Activated naive CD4-positive, alpha-beta T cell treated with Interleukin-2 at 50 U/mL for 16 hours (primary cell): Measurements from ENCODE around the gene LAMA1.

Experiments
- DNase-seq: peaks from one replicate; pipeline ENCODE4 v3.0.0-alpha.2; 2020

The LAMA1 gene

DNA sequence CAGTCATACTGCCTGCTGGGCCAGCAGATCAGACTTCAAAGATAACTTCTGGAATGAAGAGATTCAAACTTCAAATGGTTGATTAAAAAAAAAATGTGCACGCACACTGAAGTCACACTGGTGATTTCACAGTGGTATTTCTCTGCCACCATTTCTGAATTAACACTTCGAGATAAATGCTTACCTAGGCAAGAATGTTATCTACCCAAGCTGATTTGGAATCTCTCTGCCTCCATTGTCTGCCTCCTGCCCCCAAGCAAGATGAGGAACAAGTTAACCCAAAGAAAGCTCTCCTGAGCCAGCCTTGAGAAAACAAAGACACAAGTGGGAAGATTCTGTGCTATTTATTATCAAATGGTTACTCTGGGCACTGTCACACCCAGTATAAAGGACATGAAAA lies 6.5 kb downstream of the LAMA1 start:
- no peak for DNase-seq

DNA sequence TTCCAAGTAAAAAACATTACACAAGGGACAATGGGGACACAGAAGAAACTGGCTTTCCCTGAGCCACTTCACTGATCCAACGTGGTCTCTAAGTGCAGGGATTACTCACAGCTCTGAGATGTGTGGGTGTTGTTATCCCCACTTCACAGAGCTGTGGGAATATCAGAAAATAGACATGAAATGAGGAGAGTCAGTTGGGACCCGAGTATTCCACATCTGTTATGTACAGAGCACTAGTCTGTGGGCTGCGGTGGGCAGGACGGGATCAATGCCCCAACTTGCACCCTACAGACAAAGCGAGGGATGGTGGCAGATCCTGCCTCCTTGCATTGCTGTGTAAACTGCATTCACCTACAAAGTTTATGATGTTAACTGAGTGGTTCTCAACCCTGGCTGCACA lies 11.7 kb downstream of the LAMA1 start:
- no peak for DNase-seq

DNA sequence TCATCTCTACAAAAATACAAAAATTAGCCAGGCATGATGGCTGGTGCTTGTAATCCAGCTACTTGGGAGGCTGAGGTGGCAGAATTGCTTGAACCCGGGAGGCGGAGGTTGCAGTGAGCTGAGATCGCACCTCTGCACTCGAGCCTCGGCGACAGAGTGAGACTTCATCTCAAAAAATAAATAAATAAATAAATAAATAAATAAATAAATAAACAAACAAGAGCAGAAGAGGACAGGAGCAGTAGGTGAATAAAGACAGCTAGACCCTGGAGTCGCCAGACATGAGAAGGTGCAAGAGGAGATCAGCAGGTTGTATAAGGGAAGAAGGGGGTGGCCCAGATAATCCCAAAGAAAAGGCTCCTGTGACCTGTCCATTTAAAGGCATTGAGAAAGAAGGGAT lies 12.3 kb downstream of the LAMA1 start:
- no peak for DNase-seq

DNA sequence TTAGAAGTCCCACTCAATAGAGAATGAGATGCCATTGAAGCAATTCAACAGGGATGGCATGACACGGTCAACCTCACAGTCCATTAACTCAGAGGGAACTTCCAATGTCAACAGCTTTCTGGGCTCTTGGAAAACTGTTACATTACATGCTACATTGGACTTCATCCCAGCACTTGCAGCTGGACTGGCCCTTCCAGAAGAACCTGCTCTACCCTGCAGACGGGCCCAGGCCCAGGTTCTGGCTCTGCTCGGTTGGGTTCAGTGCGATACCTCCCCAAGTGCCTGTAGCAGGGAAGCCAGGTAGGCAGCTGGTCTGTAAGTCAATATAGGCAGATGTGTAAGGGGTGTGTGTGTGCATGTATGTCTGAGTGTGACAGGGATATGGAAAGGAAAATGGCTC lies 12.9 kb downstream of the LAMA1 start:
- DNase-seq, result no peak

DNA sequence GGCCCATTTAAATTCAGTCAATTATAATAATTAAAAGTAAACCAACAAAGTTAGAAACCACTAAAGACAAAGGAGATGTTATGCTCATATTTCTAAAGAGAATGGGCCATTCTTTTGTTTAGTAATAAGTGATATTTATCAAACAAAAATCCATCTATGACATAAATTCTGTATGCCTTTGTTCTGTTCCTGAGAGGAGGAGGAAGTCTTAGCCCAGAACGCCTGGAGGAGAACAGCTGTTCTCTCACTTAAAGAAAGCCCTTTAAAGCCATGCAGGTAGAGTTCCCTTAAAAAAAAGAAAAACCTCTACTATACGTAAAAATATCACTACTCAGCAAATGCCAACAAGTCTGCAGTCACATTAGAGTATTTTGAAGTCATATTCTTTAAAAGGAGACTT lies 15.5 kb downstream of the LAMA1 start:
- no peak for DNase-seq

DNA sequence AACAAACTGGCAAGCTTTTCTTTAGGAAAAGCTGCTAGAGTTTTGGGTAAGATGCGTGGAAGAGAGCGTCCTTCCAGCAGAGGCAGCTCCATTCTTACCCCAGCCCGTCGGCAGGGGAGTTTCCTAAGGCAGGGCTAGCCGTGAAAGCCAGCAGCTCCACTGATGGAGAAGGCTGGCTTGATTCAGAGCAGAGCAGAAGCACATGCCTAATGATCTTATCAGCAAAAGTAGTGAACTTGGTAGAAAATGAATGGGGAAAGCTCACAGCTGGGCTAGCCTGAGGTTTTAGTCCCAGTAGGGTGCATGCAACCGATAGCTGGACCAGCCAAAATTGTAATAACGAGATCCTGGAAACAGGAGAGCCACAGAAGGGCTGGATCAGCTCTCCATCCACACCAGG lies 20.8 kb downstream of the LAMA1 start:
- no peak for DNase-seq

DNA sequence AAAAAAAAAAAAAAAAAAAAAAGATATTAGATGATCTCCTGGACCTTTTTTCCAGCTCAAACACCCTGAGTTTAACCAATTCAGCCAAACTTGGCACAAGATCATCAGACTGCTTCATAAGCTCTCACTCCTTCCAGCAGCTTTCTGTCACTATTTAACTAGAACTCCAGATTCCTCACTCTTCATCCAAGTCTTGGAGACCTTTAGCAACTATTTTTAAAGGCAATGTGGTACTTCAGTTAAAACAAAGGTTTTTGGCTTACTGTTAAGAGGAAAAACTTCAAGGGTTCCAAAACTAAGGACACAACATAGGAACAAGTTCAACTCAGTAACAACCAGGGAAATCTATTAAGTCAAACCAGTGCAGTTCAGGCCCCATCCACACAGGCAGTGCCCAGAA lies 23.2 kb downstream of the LAMA1 start:
- DNase-seq, result no peak

DNA sequence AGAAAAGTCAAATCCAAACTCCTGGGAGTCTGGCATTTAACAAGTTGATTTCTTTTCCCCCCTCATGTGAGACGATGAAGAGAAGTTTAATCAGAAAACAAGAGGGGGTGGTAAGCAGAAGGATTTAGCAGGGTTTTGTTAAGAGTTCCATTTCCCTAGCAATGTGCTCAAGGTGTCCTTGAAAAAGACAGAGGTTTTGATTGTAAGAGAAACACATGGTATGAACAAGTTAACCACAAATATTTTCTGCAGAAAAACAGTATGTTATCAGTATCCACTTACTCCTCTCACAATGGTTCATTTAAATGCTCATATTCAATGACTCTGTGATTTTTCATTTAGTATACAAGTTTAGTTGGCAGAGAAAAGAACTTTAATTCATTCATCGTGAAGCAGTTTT lies 26.8 kb downstream of the LAMA1 start:
- DNase-seq, result no peak

DNA sequence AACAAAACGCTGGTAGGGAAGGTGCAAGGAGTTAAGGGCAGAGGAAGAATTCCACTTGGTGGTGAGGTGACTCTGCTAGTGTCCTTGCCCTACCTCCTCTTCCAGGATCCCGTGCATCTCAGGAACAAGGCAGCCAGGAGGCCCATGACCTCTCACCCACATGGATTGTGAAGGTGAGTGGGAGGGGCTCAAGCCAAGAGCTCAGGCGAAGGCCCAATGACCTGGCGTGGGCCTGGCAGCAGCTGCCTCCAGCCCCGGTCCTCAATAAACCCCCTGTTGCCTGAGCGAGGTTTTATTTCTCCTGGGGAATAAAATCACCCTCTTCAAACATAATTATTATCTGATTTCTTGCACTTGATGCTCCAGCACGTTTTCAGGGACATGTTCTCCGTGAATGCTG lies 28.2 kb downstream of the LAMA1 start:
- DNase-seq, result no peak

DNA sequence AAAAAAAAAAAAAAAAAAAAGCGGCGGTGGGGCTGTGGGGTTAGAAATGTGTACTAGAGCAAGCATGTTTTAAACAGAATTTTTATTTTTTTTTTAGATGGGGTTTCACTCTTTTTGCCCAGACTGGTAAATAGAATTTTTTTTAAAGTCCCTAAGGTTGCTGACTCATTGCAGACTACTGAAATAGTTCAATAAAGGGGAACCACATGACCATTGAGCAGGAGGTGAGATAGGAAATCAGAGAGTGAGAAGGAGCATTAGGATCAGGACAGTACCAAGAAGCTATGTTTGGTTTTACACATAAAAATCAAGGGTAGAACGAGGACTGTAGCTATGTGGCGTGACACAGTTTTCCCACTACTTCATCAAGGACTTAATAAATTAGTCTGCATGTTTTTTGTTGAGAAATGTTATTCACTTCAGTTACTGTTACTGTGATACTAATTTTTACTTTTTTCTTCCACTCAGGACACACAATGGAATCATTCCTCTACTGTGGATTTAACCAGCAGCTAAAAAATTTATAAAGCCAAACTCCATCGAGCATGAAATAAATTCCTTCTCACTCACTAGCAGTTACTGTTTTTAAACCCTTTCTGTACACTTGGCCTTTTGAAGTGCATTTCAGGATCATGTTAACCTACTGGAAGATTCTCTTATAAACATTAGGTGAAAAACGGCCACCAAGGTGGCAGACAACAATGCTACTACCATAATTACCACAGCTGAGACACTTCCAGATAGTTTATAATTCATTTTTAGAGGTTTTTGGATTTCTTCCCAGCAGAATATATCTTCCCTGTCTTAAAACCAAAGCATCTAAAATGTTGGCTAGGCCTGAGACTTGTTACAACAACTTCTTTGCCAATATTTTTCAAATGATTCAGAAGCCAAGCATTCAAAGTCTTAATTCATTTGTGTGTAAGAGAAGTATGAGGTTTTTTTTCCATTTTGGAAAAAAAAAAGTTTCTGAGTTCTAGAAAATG lies 33.2 kb downstream of the LAMA1 start:
- no peak for DNase-seq

DNA sequence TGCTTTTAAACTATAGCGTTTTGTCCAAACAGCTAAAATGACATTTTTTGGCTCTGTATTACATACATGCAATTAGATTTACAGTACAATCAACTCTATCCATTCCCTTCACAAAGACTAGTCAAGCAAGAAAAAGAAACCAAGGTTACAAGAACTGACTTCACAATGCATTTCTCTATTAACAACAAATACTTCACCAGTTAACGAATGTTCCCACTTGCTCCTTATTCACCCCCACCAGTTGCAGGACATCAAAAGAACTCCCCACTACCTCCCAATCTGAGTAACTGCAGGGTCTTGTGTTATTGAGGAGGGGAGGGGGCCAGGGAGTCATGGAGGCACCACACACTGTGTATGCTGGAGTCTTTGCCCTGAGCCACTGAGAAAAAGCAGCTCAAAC lies 34.9 kb downstream of the LAMA1 start:
- DNase-seq, result no peak

DNA sequence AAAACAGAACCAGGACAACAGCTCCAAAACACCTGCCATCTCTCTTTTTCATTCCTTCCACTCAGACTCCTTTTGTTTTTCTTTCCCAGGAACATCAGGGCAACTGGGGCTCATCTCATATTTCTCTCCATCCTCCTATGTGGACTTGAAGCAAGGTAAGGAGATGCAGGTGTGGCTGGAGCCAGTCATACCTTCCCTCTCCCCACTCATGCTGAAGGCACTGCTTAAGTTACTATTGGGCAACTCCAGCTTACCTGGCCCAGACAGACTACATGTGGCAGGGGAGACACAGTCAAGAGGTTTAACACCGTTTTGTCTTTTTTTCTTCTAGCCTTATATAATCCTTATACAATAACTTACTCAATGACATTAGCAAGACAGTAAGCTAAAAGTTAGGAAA lies 38.4 kb downstream of the LAMA1 start:
- no peak for DNase-seq

DNA sequence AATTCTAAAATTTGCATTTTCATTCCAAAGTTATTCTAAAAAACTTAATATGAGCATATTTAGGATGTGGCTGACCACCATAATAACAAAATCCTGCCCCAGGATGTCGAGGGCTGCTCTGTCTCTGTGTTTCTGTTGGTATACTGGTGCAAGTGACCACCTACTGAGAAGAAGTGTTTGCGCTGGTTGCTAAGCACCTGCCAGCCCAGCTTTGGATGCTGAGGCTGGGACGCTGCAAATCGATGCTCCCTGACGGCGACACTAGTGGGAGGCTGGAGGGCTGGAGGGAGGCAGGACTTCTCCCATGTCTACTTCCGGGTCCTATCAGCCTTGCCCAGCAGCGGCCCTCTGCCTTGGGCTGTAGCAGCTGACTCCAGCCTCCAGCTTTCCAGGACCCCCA lies 45.0 kb downstream of the LAMA1 start:
- no peak for DNase-seq

DNA sequence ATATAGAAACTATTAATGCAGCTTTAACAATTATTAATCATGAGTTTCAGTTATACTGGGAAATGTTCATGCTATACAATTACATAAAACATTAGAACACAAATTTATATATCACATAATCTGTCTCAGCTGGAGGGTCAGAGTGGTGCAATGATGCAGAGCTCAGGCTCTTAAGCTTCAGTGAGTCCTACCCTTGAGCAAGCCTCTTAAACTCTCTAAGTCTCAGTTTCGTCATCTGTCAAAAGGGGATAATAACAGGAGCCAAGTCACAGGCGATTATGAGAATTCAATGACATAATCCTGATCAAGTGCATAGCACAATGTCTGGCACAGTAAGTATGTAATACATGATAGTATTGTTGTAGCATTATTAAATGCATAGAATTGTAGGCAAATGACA lies 46.0 kb downstream of the LAMA1 start:
- DNase-seq, result no peak

DNA sequence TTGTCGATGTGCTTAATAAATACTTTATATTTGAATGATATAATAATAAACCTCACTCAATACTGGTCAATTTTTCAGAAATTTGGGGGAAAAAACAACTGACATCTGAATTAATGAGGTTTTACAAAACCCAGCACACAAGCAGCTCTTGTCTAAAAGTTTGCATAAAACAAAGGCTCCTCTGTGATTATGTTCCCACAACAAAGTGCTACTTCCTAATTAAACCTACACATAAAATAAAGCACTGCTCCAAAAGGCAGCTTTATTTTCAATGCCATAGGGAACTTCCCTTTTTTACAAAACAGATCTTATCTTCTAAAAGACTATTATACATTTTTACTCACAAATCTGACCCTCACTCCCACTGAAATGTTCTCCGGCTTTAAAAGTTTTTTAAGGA lies 47.1 kb downstream of the LAMA1 start:
- DNase-seq, result no peak

DNA sequence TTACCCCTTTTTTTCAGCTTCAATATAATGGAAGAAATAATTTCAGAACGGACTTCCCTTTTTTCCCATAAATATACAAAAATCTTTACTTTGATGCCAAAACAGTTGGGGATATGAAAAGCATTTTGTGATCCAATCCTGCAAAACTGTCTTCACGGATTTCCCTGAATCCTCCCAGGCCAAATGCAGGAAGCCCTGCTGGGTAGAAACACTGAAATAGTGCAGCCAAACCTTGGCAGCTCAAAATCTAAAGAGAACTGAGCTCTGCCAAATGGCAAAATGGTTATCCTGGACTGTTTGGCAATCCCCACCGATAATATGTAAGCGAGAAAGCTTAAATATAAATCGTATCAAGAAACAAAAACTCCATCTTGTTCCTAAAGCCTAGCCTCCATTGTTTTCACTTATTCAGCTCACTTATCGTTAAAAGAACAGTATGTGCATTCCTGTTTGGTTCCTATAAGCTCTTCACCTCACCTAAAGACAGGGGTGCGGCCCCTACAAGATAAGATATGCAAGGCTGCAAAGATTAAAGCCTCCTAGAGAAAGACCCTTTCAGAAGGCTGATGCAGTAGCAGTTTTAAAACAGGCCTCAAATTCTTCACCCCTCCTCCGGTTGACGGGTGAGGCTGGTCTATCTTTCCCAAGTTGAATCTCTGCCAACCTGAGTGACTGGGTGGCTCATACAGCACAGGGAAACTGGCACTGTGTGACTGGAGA lies 48.6 kb downstream of the LAMA1 start:
- no peak for DNase-seq

DNA sequence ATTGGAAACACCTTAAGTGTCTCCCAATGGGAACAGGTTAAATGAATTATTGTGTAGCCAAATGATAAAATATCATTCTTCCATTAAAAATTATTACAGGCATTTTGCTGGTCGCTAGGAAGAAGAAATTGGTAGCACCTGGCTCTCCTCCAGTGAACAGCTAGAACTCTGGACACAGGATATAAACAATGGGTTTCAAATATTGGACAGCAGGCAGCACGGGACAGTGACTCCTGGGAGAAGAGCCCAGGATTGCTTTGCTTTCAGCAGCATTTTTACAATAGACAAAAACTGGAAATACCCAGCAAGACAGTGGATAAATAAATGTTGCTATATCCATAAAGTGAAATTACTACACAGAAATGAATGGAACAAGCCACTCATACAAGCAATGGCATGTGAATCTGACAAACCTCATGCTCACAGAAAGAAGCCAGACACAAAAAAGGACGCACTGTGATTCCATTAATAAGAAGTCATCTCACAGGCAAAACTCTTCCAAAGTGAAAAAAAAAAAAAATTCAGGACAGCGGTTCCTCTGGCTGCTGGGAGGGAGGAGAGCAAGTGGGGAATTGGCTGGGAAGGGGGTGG lies 50.5 kb downstream of the LAMA1 start:
- no peak for DNase-seq

DNA sequence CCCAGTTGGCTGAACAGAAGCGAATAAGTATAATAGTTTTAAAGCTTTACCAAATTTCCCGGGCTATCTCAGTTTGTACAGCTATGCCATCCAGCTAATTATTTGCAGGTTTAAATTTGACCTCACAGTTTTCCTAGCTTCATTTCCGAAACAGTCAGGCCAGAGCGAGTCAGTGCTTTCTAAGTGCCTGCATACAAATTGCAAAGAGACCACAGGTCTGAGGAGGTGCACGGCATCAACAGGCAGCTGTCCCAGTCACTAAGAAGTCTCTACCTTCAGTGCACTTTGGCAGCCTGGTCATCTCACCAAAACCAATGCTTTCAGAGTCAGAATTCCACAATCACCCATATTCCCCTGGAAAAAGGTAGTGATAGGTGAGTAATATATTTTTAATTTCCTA lies 51.9 kb downstream of the LAMA1 start:
- no peak for DNase-seq

DNA sequence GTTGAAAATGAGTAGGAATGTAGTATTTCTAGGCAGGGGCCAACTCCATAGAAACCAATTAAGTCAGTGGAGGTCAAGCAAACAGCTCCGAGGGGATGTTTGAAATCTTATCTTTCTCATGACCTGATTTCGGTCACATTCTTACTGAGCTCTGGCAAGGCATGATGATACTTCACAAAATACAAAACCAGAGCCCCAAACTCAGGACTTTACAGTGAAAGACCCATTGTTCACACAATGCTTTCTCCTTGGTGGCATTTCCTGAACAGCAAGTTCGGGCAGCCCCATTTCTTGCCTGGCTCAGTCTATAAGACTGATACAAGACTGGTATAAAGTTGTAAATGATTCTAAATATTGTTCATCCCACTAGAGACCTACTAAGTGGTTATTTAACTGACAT lies 53.3 kb downstream of the LAMA1 start:
- DNase-seq, result no peak

DNA sequence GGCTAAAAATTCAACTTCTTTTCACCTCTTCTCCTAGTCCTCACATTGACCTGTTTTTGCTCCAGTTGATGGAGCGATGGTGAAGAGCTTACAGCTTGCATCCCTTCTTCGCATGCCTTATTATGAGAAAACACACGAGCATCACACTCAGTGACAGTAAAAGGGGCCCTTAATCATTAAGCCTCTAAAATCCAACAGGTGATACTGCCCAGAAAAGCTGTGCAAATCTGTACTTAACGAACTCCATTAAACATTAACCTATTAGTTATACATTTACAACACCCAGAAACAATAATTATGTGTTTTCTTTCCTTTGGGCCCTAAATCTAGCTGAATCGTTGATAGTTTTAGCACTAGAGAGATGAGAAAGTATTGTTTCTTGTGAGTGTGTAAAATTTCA lies 54.8 kb downstream of the LAMA1 start:
- DNase-seq, result no peak

DNA sequence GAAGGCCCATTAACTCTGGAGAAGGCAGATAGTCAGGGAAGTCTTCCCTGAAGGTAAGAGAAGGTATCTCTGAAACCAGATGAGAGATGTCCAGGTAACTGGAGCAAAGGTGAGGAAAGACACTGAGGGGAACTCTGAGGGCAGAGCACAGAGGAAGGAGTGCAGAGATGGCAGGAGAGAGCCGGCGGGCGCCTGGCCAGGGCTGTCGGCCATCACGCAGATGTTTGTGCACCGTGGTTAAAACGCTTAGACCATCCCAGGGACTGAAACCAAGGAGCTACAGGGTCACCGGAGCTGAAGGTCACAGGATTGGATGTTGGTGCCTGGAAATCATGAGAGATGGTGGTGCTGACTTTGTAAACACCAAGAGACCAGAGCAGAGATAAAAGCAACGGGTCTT lies 55.4 kb downstream of the LAMA1 start:
- DNase-seq, result no peak

DNA sequence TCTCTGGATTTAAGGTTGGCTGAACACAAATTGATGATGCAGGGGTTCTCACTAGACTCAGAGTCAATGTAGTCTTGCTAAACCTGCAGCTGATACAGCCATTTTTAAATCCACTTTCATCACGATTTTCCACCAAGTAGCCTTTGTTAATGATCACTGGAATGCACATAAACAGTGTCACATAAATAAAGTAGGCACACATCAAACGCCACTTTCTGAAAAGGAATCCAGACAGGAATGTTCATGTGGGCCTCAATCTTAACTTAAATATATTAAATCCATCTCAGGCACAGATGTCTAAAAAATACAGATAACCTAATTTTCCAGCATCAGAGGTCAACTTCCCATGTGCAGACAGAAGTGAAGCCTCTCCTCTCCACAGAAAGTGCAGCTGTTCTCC lies 58.3 kb downstream of the LAMA1 start:
- DNase-seq, result no peak

DNA sequence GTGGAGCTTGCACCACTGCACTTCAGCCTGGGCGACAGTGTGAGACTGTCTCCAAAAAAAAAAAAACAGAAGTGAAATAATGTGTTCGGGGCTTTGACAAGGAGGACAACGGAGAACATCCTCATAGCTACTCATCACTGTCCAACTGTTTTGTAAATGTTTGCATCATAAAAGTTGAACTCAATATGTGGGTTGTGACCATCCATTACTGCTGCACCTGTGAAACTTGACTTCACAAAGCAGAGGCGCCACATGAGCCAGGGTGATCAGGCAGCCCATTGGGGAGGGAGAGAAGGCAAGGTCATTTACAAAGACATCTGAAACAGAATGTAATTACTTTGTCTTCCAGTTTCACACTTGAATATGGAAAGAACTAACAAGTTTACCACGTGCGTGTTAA lies 61.6 kb downstream of the LAMA1 start:
- no peak for DNase-seq

DNA sequence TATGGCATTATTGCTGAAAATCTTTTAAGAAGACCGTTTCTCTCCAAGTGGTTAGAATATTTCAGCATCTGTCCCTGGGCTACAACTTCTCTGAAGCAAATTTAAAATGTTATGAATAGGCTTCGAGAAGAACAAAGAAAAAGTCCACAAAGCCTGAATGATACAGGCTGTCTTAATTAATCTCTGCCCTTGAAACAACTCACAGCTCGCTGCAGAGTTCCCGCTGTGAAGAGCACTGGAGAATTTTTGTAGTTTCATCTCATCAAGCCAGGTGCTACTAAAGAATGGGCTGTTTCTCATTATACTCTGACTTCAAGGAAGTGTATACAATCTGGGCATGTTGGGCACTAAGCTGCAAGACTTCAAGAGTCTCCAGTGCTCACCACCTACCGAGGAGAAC lies 67.6 kb downstream of the LAMA1 start:
- no peak for DNase-seq
